ENCODE results near the gene CCPG1. TPM values are rescaled to one million over a fixed set of nuclear protein-coding genes. Genes with fewer than 3 reads are reported as not detected.

CCPG1 gene
- total and polyA plus RNA-seq, 2 experiments from 2014 or later: 147 to 203 TPM

GRCh38 chr15:55319537-55320237, 88.5 kb downstream of the CCPG1 start:
- no peak for TF ChIP-seq EZH2 (IDR thresholded peaks at IDR 0.05; ENCODE audit: insufficient read depth, poor library complexity, severe bottlenecking)
- TF ChIP-seq EZH2phosphoT487 (IDR thresholded peaks at IDR 0.05; ENCODE audit: insufficient read depth, low read depth): no peak
- Histone ChIP-seq H3K4me3 (peak overlapping the region; percentile 96), H3K9ac (peak overlapping the region; percentile 99), H2AFZ (peak overlapping the region; percentile 97), H3F3A (ENCODE audit: insufficient read depth) (no peaks in the 10 kb centered on the region), H4K20me1 (ENCODE audit: insufficient read depth) (no peaks in the 10 kb centered on the region), H3K79me2 (ENCODE audit: insufficient read depth) (peaks cover 62% of the 10 kb centered on the region), H3K36me3 (ENCODE audit: low read depth) (no peaks in the 10 kb centered on the region), H3K4me2 (ENCODE audit: unreplicated experiment) (peak overlapping the region; percentile 84), H3K27ac (peak overlapping the region; percentile 90), H3K27me3 (replicated peaks; ENCODE audit: insufficient read depth) (no peaks in the 10 kb centered on the region), H3K4me1 (ENCODE audit: insufficient read depth) (peaks cover 12% of the 10 kb centered on the region), H3K9me2 (ENCODE audit: insufficient read depth) (no peaks in the 10 kb centered on the region), H3K9me3 (ENCODE audit: low read depth) (no peaks in the 10 kb centered on the region)
- in situ Hi-C loops (cut with MboI): no loop called here
- DNase-seq: peak; percentile 72
- WGBS, 2 experiments (ENCODE audit: low coverage in 1 of 2, low lambda C conversion rate in 2 of 2, missing lambda C conversion rate in 2 of 2): 32 to 38% methylated on average over 4 of the region's 4 CpGs

GRCh38 chr15:55318588-55319494, 89.3 kb downstream of the CCPG1 start, which contains the start of the genes PIGB and PIGBOS1:
TSS of gene PIGB (plus strand) at chr15:55319222. CDS start at chr15:55319251, 29 bp downstream.
TSS of gene PIGBOS1 (minus strand) at chr15:55319123. CDS start at chr15:55317792, 1,331 bp downstream.
- peak within 1 kb of the TSS; percentile 96 for H3K4me3 ChIP-seq
- no peaks in the 10 kb centered on the region for H3K9me2 ChIP-seq (ENCODE audit: insufficient read depth)
- H3K36me3 ChIP-seq (ENCODE audit: low read depth): no peaks in the 10 kb centered on the region
- peak within 1 kb of the TSS; percentile 99 for H3K9ac ChIP-seq
- TF ChIP-seq EZH2 (IDR thresholded peaks at IDR 0.05; ENCODE audit: insufficient read depth, poor library complexity, severe bottlenecking) (no peak), EZH2phosphoT487 (IDR thresholded peaks at IDR 0.05; ENCODE audit: insufficient read depth, low read depth) (no peak)
- peak within 1 kb of the TSS; percentile 90 for H3K27ac ChIP-seq
- peak; percentile 95 for DNase-seq
- H3K4me1 ChIP-seq (ENCODE audit: insufficient read depth): peaks cover 12% of the 10 kb centered on the region
- H3F3A ChIP-seq (ENCODE audit: insufficient read depth): no peaks in the 10 kb centered on the region
- peak within 1 kb of the TSS; percentile 97 for H2AFZ ChIP-seq
- 1% methylated on average over 49 of the region's 49 CpGs for WGBS, 2 experiments (ENCODE audit: low coverage in 1 of 2, low lambda C conversion rate in 2 of 2, missing lambda C conversion rate in 2 of 2)
- H3K27me3 ChIP-seq (replicated peaks; ENCODE audit: insufficient read depth): no peaks in the 10 kb centered on the region
- H3K9me3 ChIP-seq (ENCODE audit: low read depth): no peaks in the 10 kb centered on the region
- peak within 1 kb of the TSS; percentile 84 for H3K4me2 ChIP-seq (ENCODE audit: unreplicated experiment)
- H4K20me1 ChIP-seq (ENCODE audit: insufficient read depth): no peaks in the 10 kb centered on the region
- in situ Hi-C loops (cut with MboI): no loop called here
- peaks cover 70% of the 10 kb centered on the region for H3K79me2 ChIP-seq (ENCODE audit: insufficient read depth)

MicroRNAs encoded within 50 kb of the gene (microRNA counts, 767-probe panel; counts per million panel counts)
- 447 counts per million, percentile 86 among the panel's probes with 10 or more counts for microRNA hsa-miR-628-3p
- microRNA hsa-miR-628-5p: 447 counts per million, percentile 86 among the panel's probes with 10 or more counts

Small RNAs within 50 kb of the gene (microRNA-seq; reads per million reads assigned to microRNA genes)
- 49.1 reads per million, percentile 42 among the genes with 10 or more reads in this experiment for gene MIR628 (ENCODE audit: borderline number of aligned reads)

Other genes starting within 250 kb of the CCPG1 start
- gene RSL24D1, start 211.4 kb downstream of the CCPG1 start, total RNA-seq (2014; rRNA removed; shearing (Covaris generic)): 95.2 and 112 TPM in 2 replicates
- 91.2 and 93.1 TPM in 2 replicates for gene RSL24D1, start 211.4 kb downstream of the CCPG1 start, polyA plus RNA-seq (2016; fragmentation: Nextera tagmentation; extraction: Ambion mirVana)
- 5.4 and 9.5 TPM in 2 replicates for gene RAB27A, start 118.5 kb downstream of the CCPG1 start, total RNA-seq (2014; rRNA removed; shearing (Covaris generic))
- gene RAB27A, start 118.5 kb downstream of the CCPG1 start, polyA plus RNA-seq (2016; fragmentation: Nextera tagmentation; extraction: Ambion mirVana): 9.0 and 9.1 TPM in 2 replicates
- 13.4 and 30.2 TPM in 2 replicates for gene PIGBOS1, start 89.2 kb downstream of the CCPG1 start, total RNA-seq (2014; rRNA removed; shearing (Covaris generic))
- 14.5 and 16.8 TPM in 2 replicates for gene PIGBOS1, start 89.2 kb downstream of the CCPG1 start, polyA plus RNA-seq (2016; fragmentation: Nextera tagmentation; extraction: Ambion mirVana)
- gene PIGB, start 89.1 kb downstream of the CCPG1 start, total RNA-seq (2014; rRNA removed; shearing (Covaris generic)): 10.4 and 10.6 TPM in 2 replicates
- 17.2 and 18.3 TPM in 2 replicates for gene PIGB, start 89.1 kb downstream of the CCPG1 start, polyA plus RNA-seq (2016; fragmentation: Nextera tagmentation; extraction: Ambion mirVana)
- 0.54 and 1.4 TPM in 2 replicates for gene PIERCE2, start 136 bp upstream of the CCPG1 start, total RNA-seq (2014; rRNA removed; shearing (Covaris generic))
- gene PIERCE2, start 136 bp upstream of the CCPG1 start, polyA plus RNA-seq (2016; fragmentation: Nextera tagmentation; extraction: Ambion mirVana): 6.6 and 7.3 TPM in 2 replicates
- 1.1 and 2.5 TPM in 2 replicates for gene DNAAF4, start 99.9 kb upstream of the CCPG1 start, total RNA-seq (2014; rRNA removed; shearing (Covaris generic))
- 4.0 and 5.8 TPM in 2 replicates for gene DNAAF4, start 99.9 kb upstream of the CCPG1 start, polyA plus RNA-seq (2016; fragmentation: Nextera tagmentation; extraction: Ambion mirVana)
- 5.4 and 7.1 TPM in 2 replicates for gene PYGO1, start 180.0 kb upstream of the CCPG1 start, total RNA-seq (2014; rRNA removed; shearing (Covaris generic))
- gene PYGO1, start 180.0 kb upstream of the CCPG1 start, polyA plus RNA-seq (2016; fragmentation: Nextera tagmentation; extraction: Ambion mirVana): 1.5 and 1.6 TPM in 2 replicates

All from GM23248 (cell line).